Mammary epithelial cell (primary cell): Measurements from ENCODE around the gene CALML3.

Experiments
- CTCF ChIP-seq, 2 donors: IDR thresholded peaks in 1 of 2; conservative IDR thresholded peaks in 1 of 2; 2 replicates each; pipeline ENCODE4 v1.5.1; 2011 to 2012; ENCODE audit warnings: inconsistent platforms in 2 of 2, low read length in 2 of 2, mild to moderate bottlenecking in 2 of 2, control low read depth in 1 of 2, low read depth in 1 of 2; ENCODE audit not compliant: insufficient read depth in 1 of 2; ENCODE audit errors: extremely low read depth in 1 of 2
- EZH2 ChIP-seq: IDR thresholded peaks from 2 replicates; pipeline ENCODE4 v1.6.1; 2012; ENCODE audit warnings: low read length, inconsistent platforms, borderline replicate concordance

DNA sequence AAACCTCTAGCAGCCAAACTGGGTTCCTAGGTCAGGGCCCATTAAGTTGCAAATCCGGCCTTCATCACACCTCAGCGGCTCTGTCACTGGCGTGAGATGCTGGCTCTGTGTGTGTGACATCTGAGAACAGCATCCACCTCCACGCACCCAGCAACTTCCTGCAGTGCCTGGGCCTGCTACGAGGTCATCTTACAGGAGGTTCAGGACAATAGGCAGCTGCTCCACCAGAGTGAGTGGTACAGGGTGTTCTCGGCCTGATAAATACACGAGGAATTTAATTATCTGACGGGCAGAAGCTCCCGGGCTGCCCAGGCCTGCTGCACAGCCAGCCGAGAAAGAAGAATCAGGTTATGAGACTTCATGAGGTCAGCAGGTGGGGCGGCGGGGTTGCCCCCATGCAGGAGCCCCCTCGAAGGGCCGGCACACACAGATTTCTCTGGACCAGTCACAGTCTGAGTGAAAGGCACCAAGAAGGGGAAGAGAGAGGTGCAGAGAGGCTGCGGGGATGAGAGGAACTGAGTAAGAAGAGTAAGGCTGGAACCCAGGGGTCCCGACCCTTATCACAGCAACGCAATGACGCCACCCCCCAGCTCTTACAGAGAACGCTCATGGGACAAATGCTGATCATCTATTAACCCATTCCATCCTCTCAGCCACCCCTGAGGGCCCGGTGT, 49.3 kb downstream of the CALML3 start:
- no peak for TF ChIP-seq EZH2
- no peak for TF ChIP-seq CTCF (conservative IDR thresholded peaks at IDR 0.05 in 1 of 2, IDR thresholded peaks at IDR 0.05 in 1 of 2; ENCODE audit: extremely low read depth in 1 of 2, insufficient read depth in 1 of 2, low read depth in 1 of 2, low read length in 2 of 2)
